ENCODE results near the gene FCRLA.
A peak's percentile ranks its signal among the peaks of the same experiment; 100 is the strongest.

FCRLA gene

DNA sequence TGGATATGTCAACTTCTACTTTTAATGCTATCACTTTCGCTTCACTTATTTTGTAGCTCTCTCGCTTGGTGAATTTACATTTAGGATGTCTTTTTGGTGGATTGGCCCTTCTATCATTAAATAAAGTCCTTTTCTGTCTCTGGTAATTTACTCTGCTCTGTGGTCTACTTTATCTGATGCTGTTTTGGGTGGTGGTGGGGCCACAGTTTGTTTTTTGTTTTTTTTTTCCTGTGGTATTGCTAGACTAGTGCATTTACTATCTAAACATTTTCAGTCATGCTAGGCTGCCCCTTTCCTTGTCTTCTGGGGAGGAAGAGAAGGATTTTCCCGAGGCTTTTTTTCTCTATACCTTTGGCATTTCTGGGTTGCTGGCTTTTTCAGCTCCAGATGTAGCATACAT is 18.1 kb upstream of the FCRLA start:
- H3K9me3 ChIP-seq (ENCODE audit: control insufficient read depth, insufficient read depth, low read depth, low read length): no peaks in the 10 kb centered on the region
- TF ChIP-seq ZNF530 (tag by site-specific recombination; IDR thresholded peaks at IDR 0.05; ENCODE audit: low read depth): no peak
- TF ChIP-seq ZNF514 (tag by site-specific recombination; IDR thresholded peaks at IDR 0.05): no peak
- TF ChIP-seq ZNF830 (tag by site-specific recombination; IDR thresholded peaks at IDR 0.05; ENCODE audit: low read depth): no peak
- TF ChIP-seq, protein P1, sequence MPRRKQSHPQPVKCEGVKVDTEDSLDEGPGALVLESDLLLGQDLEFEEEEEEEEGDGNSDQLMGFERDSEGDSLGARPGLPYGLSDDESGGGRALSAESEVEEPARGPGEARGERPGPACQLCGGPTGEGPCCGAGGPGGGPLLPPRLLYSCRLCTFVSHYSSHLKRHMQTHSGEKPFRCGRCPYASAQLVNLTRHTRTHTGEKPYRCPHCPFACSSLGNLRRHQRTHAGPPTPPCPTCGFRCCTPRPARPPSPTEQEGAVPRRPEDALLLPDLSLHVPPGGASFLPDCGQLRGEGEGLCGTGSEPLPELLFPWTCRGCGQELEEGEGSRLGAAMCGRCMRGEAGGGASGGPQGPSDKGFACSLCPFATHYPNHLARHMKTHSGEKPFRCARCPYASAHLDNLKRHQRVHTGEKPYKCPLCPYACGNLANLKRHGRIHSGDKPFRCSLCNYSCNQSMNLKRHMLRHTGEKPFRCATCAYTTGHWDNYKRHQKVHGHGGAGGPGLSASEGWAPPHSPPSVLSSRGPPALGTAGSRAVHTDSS (tag by site-specific recombination; IDR thresholded peaks at IDR 0.05): no peak
- TF ChIP-seq ZFP69B (tag by site-specific recombination; IDR thresholded peaks at IDR 0.05): no peak
- TF ChIP-seq, protein P2, sequence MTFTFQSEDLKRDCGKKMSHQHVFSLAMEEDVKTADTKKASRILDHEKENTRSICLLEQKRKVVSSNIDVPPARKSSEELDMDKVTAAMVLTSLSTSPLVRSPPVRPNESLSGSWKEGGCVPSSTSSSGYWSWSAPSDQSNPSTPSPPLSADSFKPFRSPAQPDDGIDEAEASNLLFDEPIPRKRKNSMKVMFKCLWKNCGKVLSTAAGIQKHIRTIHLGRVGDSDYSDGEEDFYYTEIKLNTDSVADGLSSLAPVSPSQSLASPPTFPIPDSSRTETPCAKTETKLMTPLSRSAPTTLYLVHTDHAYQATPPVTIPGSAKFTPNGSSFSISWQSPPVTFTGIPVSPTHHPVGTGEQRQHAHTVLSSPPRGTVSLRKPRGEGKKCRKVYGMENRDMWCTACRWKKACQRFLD (tag by site-specific recombination; IDR thresholded peaks at IDR 0.05): no peak
- TF ChIP-seq ZNF280D (tag by site-specific recombination; IDR thresholded peaks at IDR 0.05): no peak
- TF ChIP-seq ZNF24 (tag by site-specific recombination; IDR thresholded peaks at IDR 0.05): no peak
- TF ChIP-seq ZNF777 (tag by site-specific recombination; IDR thresholded peaks at IDR 0.05; ENCODE audit: borderline replicate concordance): no peak
- no peak for TF ChIP-seq PATZ1 (tag by site-specific recombination; IDR thresholded peaks at IDR 0.05)
- no peak for TF ChIP-seq BCL11A (tag by site-specific recombination; IDR thresholded peaks at IDR 0.05; ENCODE audit: low read depth)
- TF ChIP-seq MZF1 (tag by site-specific recombination; IDR thresholded peaks at IDR 0.05; ENCODE audit: borderline replicate concordance): no peak
- no peak for TF ChIP-seq ZNF670 (tag by site-specific recombination; IDR thresholded peaks at IDR 0.05; ENCODE audit: low read depth)
- no peak for TF ChIP-seq ZNF677 (tag by site-specific recombination; IDR thresholded peaks at IDR 0.05)
- no peak for TF ChIP-seq SETDB1 (IDR thresholded peaks at IDR 0.05; ENCODE audit: insufficient read length, low read length)
- ChIA-PET POLR2A (no interaction called here), CTCF (no interaction called here)
- H3K4me1 ChIP-seq (ENCODE audit: control insufficient read depth, insufficient read depth, low read length): 0 out of 2 replicates have a peak, but pooled peaks cover 2% of the 10 kb centered on the region
- no peaks in the 10 kb centered on the region for H3K36me3 ChIP-seq (ENCODE audit: control insufficient read depth in 2 of 2, insufficient read depth in 1 of 2, low read length in 2 of 2)
- H3K27ac ChIP-seq (ENCODE audit: extremely low read depth, low read depth, low read length): no peak overlapping the region
- H3K4me3 ChIP-seq (ENCODE audit: low read depth, low read length): no peak overlapping the region

GRCh38 chr1:161691846-161692245 is 15.2 kb upstream of the FCRLA start:
- Histone ChIP-seq H3K4me1 (ENCODE audit: control insufficient read depth, insufficient read depth, low read length) (0 out of 2 replicates have a peak, but pooled peaks cover 2% of the 10 kb centered on the region), H3K36me3 (ENCODE audit: control insufficient read depth in 2 of 2, insufficient read depth in 1 of 2, low read length in 2 of 2) (no peaks in the 10 kb centered on the region), H3K9me3 (ENCODE audit: control insufficient read depth, insufficient read depth, low read depth, low read length) (no peaks in the 10 kb centered on the region), H3K27ac (ENCODE audit: extremely low read depth, low read depth, low read length) (no peak overlapping the region), H3K4me3 (ENCODE audit: low read depth, low read length) (no peak overlapping the region)
- TF ChIP-seq ZNF157 (tag by site-specific recombination; IDR thresholded peaks at IDR 0.05) (no peak), PRDM1 (tag by site-specific recombination; IDR thresholded peaks at IDR 0.05) (peak; percentile 59)
- ChIA-PET POLR2A (interaction anchor here (0.6 to 1.1 kb wide), 2 partner anchors 10 to 35 kb away, joined by 3 to 4 read pairs; no protein-coding TSS in a partner anchor), CTCF (no interaction called here)

Measured in HEK293 (cell line).